Spleen (tissue), 7 donors: ENCODE data around the gene CHST8.

Experiments used
- CTCF ChIP-seq, 11 experiments: fragments of 200-600 bp in 7 of 11; fragments of 450-650 bp in 4 of 11; sonication (generic) in 4 of 11; IDR thresholded peaks in 8 of 11; conservative IDR thresholded peaks in 3 of 11; 1 replicate in 7 of 11; 2 replicates in 4 of 11; pipeline versions ENCODE4 v1.4.0 to v1.8.0; 2016 to 2021; ENCODE audit warnings: antibody characterized with exemption in 11 of 11, inconsistent platforms in 4 of 11, mild to moderate bottlenecking in 1 of 11
- POLR2A ChIP-seq, 3 donors: fragments of 450-650 bp; IDR thresholded peaks; one replicate each; pipeline ENCODE4 v1.5.1; 2017; ENCODE audit warnings: antibody characterized with exemption in 3 of 3, mild to moderate bottlenecking in 1 of 3
- POLR2AphosphoS5 ChIP-seq, 3 donors: sonication (generic); formaldehyde crosslinking; IDR thresholded peaks; one replicate each; pipeline ENCODE4 v1.5.1; 2017; ENCODE audit warnings: antibody characterized with exemption in 3 of 3
- donor health status: DM: no; HTN: no; CAD: no; lungs with moderate emphysema.
- donor health status: DM: no; HTN: no; CAD: no.
- donor health status: DM: no; HTN: no; CAD: no.

GRCh38 chr19:33772858-33773180 lies 151.1 kb downstream of the CHST8 start:
- no peak for TF ChIP-seq POLR2A (IDR thresholded peaks at IDR 0.05)
- TF ChIP-seq CTCF (IDR thresholded peaks at IDR 0.05 in 8 of 11, conservative IDR thresholded peaks at IDR 0.05 in 3 of 11), result no peak
- no peak for TF ChIP-seq POLR2AphosphoS5 (IDR thresholded peaks at IDR 0.05)
